K562 (cell line): ENCODE measurements around the gene DHX57. TPM values are rescaled to one million over a fixed set of nuclear protein-coding genes. Genes with fewer than 3 reads are reported as not detected.

Experiments used
- C11orf30 ChIP-seq: fragments of 450-650 bp; IDR thresholded peaks from 2 replicates; pipeline ENCODE4 v1.6.1; 2016; ENCODE audit warnings: low read depth, mild to moderate bottlenecking
- CBFA2T2 ChIP-seq: fragments of 450-650 bp; conservative IDR thresholded peaks from 2 replicates; pipeline ENCODE4 v1.6.1; 2017; ENCODE audit warnings: mild to moderate bottlenecking
- CCAR2 ChIP-seq: fragments of 200-400 bp; formaldehyde crosslinking; IDR thresholded peaks from 2 replicates; pipeline ENCODE4 v1.6.1; 2017; ENCODE audit warnings: mild to moderate bottlenecking, low read depth, low read length
- CREB3 ChIP-seq: fragments of 450-650 bp; conservative IDR thresholded peaks from 2 replicates; pipeline ENCODE4 v1.6.1; 2016; ENCODE audit warnings: missing genetic modification characterization, low read depth, mild to moderate bottlenecking, missing compliant biosample characterization, moderate library complexity
- ELF1 ChIP-seq: fragments of 200-800 bp; sonication (Bioruptor generic); IDR thresholded peaks from 2 replicates; pipeline ENCODE4 v1.6.1; 2016; ENCODE audit warnings: missing genetic modification characterization, missing compliant biosample characterization
- ERF ChIP-seq: fragments of 450-650 bp; formaldehyde crosslinking; IDR thresholded peaks from 2 replicates; pipeline ENCODE4 v1.4.0; 2020; ENCODE audit warnings: mild to moderate bottlenecking, mixed read lengths
- KLF6 ChIP-seq: fragments of 250-450 bp; sonication (Bioruptor Pico); IDR thresholded peaks from 2 replicates; pipeline ENCODE4 v1.4.0; 2020; ENCODE audit warnings: mild to moderate bottlenecking, moderate library complexity, borderline replicate concordance
- MECOM ChIP-seq: fragments of 250-450 bp; sonication (Bioruptor Pico); IDR thresholded peaks from 2 replicates; pipeline ENCODE4 v1.8.0; 2022; ENCODE audit warnings: inconsistent platforms
- NONO ChIP-seq, 2 experiments: fragments of 200-400 bp in 1 of 2; fragments of 450-650 bp in 1 of 2; formaldehyde crosslinking in 1 of 2; IDR thresholded peaks; 2 replicates each; pipeline ENCODE4 v1.6.1; 2017; ENCODE audit warnings: low read depth in 2 of 2, mild to moderate bottlenecking in 2 of 2, moderate library complexity in 2 of 2, low read length in 1 of 2
- RFX5 ChIP-seq: IDR thresholded peaks from 2 replicates; pipeline ENCODE4 v1.6.1; 2011; ENCODE audit warnings: low read depth, mild to moderate bottlenecking, improper control_type of control experiment, low read length
- SP1 ChIP-seq: sonication (generic); formaldehyde crosslinking; IDR thresholded peaks from 2 replicates; pipeline ENCODE4 v1.8.1; 2022; ENCODE audit warnings: mild to moderate bottlenecking, missing genetic modification reagents
- U2AF2 ChIP-seq: fragments of 200-400 bp; formaldehyde crosslinking; optimal IDR thresholded peaks from 2 replicates; pipeline ENCODE3; 2017; ENCODE audit warnings: low read depth, mild to moderate bottlenecking, low read length
- XRCC3 ChIP-seq: fragments of 450-650 bp; IDR thresholded peaks from 2 replicates; pipeline ENCODE4 v1.6.1; 2017; ENCODE audit warnings: mild to moderate bottlenecking, moderate library complexity
- ZBTB40 ChIP-seq, 2 experiments: fragments of 450-650 bp in 1 of 2; sonication (generic) in 1 of 2; formaldehyde crosslinking in 1 of 2; IDR thresholded peaks; 2 replicates each; pipeline versions ENCODE4 v1.7.1 to v1.9.0; 2016 to 2022; ENCODE audit warnings: inconsistent platforms in 1 of 2, mild to moderate bottlenecking in 1 of 2, missing genetic modification reagents in 1 of 2
- ZNF212 ChIP-seq: fragments of 450-650 bp; formaldehyde crosslinking; IDR thresholded peaks from 2 replicates; pipeline ENCODE4 v1.4.0; 2020; ENCODE audit warnings: mild to moderate bottlenecking
- polyA plus RNA-seq, 8 experiments: library from polyadenylated mRNA; depleted of rRNA in 4 of 8; stranded (reverse) in 5 of 8; unstranded in 3 of 8; fragments of >200 nt; fragmentation: Nextera tagmentation in 2 of 8; fragmentation: Illumina TruSeq in 1 of 8; extraction: Ambion mirVana in 2 of 8; extraction: Trizol in 1 of 8; gene quantifications; 2 replicates each; pipeline versions ENCODE4 v1.2.1 to v1.2.3, GENCODE V29; 2011 to 2014; ENCODE audit warnings: inconsistent platforms in 1 of 8, missing spikeins in 1 of 8
- total RNA-seq, 7 experiments: library from RNA; depleted of rRNA in 6 of 7; stranded (reverse); fragments of >200 nt in 6 of 7; fragmentation: Illumina TruSeq in 2 of 7; extraction: Trizol in 2 of 7; gene quantifications; 2 replicates each; pipeline versions ENCODE4 v1.2.1 to v1.2.3, GENCODE V29; 2011 to 2021; ENCODE audit warnings: low replicate concordance in 1 of 7

The DHX57 gene
- total and polyA plus RNA-seq, 9 of the 15 experiments (the other 6 are each of a cell fraction or from before 2014, with no cell fraction given), result 7.4 to 23.6 (median 17.9) TPM

- TF ChIP-seq ZBTB40 (IDR thresholded peaks at IDR 0.05) (peak; percentile 78), ZBTB40 (CRISPR knock-in tag; IDR thresholded peaks at IDR 0.05) (no peak), MECOM (CRISPR knock-in tag) (no peak), U2AF2 (no peak), ERF (0 out of 2 replicates have a peak, but pooled peaks have one; percentile 25), ZNF212 (no peak; the same call in 1 of the 2 replicates), CREB3 (tag) (no peak), CBFA2T2 (no peak), NONO (IDR thresholded peaks at IDR 0.05; ENCODE audit: low read depth in 2 of 2, low read length in 1 of 2) (peak; percentile 67 to 91; a peak in 3 of 4 replicates), RFX5 (peak; percentile 35; the same call in 1 of the 2 replicates), SP1 (CRISPR knock-in tag) (peak; percentile 100), C11orf30 (no peak; the same call in 1 of the 2 replicates), XRCC3 (no peak), CCAR2 (no peak), KLF6 (CRISPR knock-in tag) (0 out of 2 replicates have a peak, but pooled peaks have one; percentile 17), ELF1 (tag) (peak; percentile 91)
These were observed 124.7 kb downstream of the DHX57 start, which contains the start of gene SRSF7 (continued) for GRCh38 chr2:38750891-38751595.
